ENCODE measurements around the gene RNASE4. TPM values are rescaled to one million over a fixed set of nuclear protein-coding genes. Genes with fewer than 3 reads are reported as not detected.

Gene RNASE4
- polyA plus RNA-seq, 1 of the 3 experiments (the other 2 are of a cell fraction): 11.6 TPM

GRCh38 chr14:20659336-20659735 lies 25.0 kb upstream of the RNASE4 start (continued):
- no peak for TF ChIP-seq REST (IDR thresholded peaks at IDR 0.05; ENCODE audit: low read depth, low read length)
- no peak for TF ChIP-seq FOXJ3 (CRISPR knock-in tag; IDR thresholded peaks at IDR 0.05)
- TF ChIP-seq RCOR1 (IDR thresholded peaks at IDR 0.05; ENCODE audit: low read length): no peak
- TF ChIP-seq, protein P1, sequence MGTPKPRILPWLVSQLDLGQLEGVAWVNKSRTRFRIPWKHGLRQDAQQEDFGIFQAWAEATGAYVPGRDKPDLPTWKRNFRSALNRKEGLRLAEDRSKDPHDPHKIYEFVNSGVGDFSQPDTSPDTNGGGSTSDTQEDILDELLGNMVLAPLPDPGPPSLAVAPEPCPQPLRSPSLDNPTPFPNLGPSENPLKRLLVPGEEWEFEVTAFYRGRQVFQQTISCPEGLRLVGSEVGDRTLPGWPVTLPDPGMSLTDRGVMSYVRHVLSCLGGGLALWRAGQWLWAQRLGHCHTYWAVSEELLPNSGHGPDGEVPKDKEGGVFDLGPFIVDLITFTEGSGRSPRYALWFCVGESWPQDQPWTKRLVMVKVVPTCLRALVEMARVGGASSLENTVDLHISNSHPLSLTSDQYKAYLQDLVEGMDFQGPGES (IDR thresholded peaks at IDR 0.05; ENCODE audit: low read depth, low read length): no peak
- TF ChIP-seq FOSL2 (IDR thresholded peaks at IDR 0.05; ENCODE audit: borderline replicate concordance, low read depth): no peak

- CTCF ChIA-PET: interaction anchor here (1.0 kb wide), 1 partner anchor 318 kb away, joined by 3 read pairs; no protein-coding TSS in a partner anchor
- WGBS (ENCODE audit: low lambda C conversion rate): 28% methylated on average over 23 of the region's 26 CpGs
- TF ChIP-seq TAF1 (IDR thresholded peaks at IDR 0.05; ENCODE audit: borderline replicate concordance, low read depth, low read length) (no peak), RFX5 (IDR thresholded peaks at IDR 0.05; ENCODE audit: low read length) (no peak), CHD2 (IDR thresholded peaks at IDR 0.05; ENCODE audit: low read length, partially characterized antibody) (no peak), MEF2A (IDR thresholded peaks at IDR 0.05; ENCODE audit: borderline replicate concordance, low read depth) (no peak), GABPA (IDR thresholded peaks at IDR 0.05; ENCODE audit: low read depth) (no peak), USF1 (IDR thresholded peaks at IDR 0.05; ENCODE audit: borderline replicate concordance, low read depth) (no peak), CTCF (IDR thresholded peaks at IDR 0.05) (no peak), RAD21 (IDR thresholded peaks at IDR 0.05; ENCODE audit: low read length) (no peak), SIN3A (IDR thresholded peaks at IDR 0.05; ENCODE audit: borderline replicate concordance, low read depth, low read length) (no peak), FOXJ3 (CRISPR knock-in tag; IDR thresholded peaks at IDR 0.05) (no peak), MXI1 (IDR thresholded peaks at IDR 0.05; ENCODE audit: low read depth, low read length) (no peak), EP300 (IDR thresholded peaks at IDR 0.05; ENCODE audit: borderline replicate concordance in 1 of 2, low read depth in 1 of 2, low read length in 1 of 2) (no peak), TCF12 (IDR thresholded peaks at IDR 0.05) (no peak), NFIC (IDR thresholded peaks at IDR 0.05; ENCODE audit: borderline replicate concordance) (no peak), NRF1 (IDR thresholded peaks at IDR 0.05; ENCODE audit: low read depth, low read length) (no peak), FOXM1 (IDR thresholded peaks at IDR 0.05; ENCODE audit: low read depth) (no peak)
- TF ChIP-seq, protein P2, sequence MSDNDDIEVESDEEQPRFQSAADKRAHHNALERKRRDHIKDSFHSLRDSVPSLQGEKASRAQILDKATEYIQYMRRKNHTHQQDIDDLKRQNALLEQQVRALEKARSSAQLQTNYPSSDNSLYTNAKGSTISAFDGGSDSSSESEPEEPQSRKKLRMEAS (IDR thresholded peaks at IDR 0.05; ENCODE audit: low read depth): no peak
- TF ChIP-seq, protein P3, sequence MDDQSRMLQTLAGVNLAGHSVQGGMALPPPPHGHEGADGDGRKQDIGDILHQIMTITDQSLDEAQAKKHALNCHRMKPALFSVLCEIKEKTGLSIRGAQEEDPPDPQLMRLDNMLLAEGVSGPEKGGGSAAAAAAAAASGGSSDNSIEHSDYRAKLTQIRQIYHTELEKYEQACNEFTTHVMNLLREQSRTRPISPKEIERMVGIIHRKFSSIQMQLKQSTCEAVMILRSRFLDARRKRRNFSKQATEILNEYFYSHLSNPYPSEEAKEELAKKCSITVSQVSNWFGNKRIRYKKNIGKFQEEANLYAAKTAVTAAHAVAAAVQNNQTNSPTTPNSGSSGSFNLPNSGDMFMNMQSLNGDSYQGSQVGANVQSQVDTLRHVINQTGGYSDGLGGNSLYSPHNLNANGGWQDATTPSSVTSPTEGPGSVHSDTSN (IDR thresholded peaks at IDR 0.05): no peak
- TF ChIP-seq, protein P1 (IDR thresholded peaks at IDR 0.05; ENCODE audit: low read depth, low read length): no peak
Observed at GRCh38 chr14:20659813-20660395, 24.5 kb upstream of the RNASE4 start.

More at GRCh38 chr14:20659813-20660395, 24.5 kb upstream of the RNASE4 start:
- Histone ChIP-seq H3K9me2 (no peaks in the 10 kb centered on the region), H3K4me1 (ENCODE audit: control insufficient read depth in 1 of 2, insufficient read depth in 2 of 2, low read depth in 1 of 2, low read length in 1 of 2) (no peaks in the 10 kb centered on the region), H4K20me1 (ENCODE audit: insufficient read depth) (no peaks in the 10 kb centered on the region), H3F3A (replicated peaks; ENCODE audit: insufficient read depth) (no peaks in the 10 kb centered on the region), H3K79me2 (ENCODE audit: insufficient read depth) (no peaks in the 10 kb centered on the region), H3K36me3 (replicated peaks in 1 of 2; ENCODE audit: control insufficient read depth in 1 of 2, insufficient read depth in 2 of 2, low read length in 1 of 2) (no peaks in the 10 kb centered on the region), H3K27ac (ENCODE audit: low read depth in 2 of 2, low read length in 1 of 2) (no peak overlapping the region), H3K4me2 (no peak overlapping the region), H3K9ac (no peak overlapping the region), H3K9me3 (no peaks in the 10 kb centered on the region), H2AFZ (ENCODE audit: low read depth) (no peak overlapping the region), H3K27me3 (ENCODE audit: insufficient read depth) (peaks cover 83% of the 10 kb centered on the region), H3K4me3 (ENCODE audit: low read depth in 2 of 2, low read length in 1 of 2) (no peak overlapping the region)
- DNase-seq: no peak
- POLR2A ChIA-PET: no interaction called here
